ENCODE results near the gene C2orf42.
"Not testable (repeated sequence)": the region's sequence is repeated elsewhere in the genome, so short reads cannot be mapped to it uniquely, and the experiment has no call there.

C2orf42 gene

DNA sequence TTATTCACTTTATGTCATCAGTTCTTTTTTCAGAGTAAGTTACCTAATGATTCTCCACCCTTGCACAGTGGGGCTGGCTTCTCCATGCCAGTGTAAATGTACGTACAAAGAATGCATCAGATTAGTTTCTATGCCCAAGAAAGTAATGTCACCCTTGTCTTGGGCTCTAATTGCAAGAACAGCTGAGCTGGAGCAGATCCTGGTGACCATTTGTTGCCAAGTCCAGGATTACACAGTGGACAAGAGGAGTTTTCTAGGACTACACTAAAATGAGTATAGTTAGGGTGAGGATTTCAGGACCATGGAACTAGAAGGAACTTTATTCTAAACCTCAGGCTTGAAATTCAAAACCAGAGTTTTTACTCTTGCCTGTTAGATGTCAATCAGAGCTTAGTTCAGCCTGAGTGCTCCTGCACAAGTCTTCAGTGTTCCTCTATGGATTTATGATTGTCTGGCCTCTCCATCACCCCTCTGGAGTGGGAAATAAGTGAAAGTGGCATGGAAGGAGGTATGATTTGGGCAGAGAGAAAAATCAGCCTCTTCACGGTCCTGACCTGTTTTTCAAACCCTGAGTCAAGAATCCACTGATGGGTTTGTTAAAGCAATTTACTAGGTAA is 73.8 kb downstream of the C2orf42 start:
- H3K4me3 ChIP-seq (ENCODE audit: low read depth, low read length) = no peak overlapping the region
- CTCF ChIA-PET = interaction anchor here (1.5 kb wide), 1 partner anchor 13 kb away, joined by 4 read pairs; no protein-coding TSS in a partner anchor
- no peak for DNase-seq (ENCODE audit: low read depth, low spot score)
- POLR2A ChIA-PET = interaction anchor here (0.9 kb wide), 1 partner anchor 19 kb away, joined by 3 read pairs; no protein-coding TSS in a partner anchor
- TF ChIP-seq, protein P1, sequence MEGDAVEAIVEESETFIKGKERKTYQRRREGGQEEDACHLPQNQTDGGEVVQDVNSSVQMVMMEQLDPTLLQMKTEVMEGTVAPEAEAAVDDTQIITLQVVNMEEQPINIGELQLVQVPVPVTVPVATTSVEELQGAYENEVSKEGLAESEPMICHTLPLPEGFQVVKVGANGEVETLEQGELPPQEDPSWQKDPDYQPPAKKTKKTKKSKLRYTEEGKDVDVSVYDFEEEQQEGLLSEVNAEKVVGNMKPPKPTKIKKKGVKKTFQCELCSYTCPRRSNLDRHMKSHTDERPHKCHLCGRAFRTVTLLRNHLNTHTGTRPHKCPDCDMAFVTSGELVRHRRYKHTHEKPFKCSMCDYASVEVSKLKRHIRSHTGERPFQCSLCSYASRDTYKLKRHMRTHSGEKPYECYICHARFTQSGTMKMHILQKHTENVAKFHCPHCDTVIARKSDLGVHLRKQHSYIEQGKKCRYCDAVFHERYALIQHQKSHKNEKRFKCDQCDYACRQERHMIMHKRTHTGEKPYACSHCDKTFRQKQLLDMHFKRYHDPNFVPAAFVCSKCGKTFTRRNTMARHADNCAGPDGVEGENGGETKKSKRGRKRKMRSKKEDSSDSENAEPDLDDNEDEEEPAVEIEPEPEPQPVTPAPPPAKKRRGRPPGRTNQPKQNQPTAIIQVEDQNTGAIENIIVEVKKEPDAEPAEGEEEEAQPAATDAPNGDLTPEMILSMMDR (IDR thresholded peaks at IDR 0.05; ENCODE audit: insufficient read depth, low read length, missing control alignments) = no peak

DNA sequence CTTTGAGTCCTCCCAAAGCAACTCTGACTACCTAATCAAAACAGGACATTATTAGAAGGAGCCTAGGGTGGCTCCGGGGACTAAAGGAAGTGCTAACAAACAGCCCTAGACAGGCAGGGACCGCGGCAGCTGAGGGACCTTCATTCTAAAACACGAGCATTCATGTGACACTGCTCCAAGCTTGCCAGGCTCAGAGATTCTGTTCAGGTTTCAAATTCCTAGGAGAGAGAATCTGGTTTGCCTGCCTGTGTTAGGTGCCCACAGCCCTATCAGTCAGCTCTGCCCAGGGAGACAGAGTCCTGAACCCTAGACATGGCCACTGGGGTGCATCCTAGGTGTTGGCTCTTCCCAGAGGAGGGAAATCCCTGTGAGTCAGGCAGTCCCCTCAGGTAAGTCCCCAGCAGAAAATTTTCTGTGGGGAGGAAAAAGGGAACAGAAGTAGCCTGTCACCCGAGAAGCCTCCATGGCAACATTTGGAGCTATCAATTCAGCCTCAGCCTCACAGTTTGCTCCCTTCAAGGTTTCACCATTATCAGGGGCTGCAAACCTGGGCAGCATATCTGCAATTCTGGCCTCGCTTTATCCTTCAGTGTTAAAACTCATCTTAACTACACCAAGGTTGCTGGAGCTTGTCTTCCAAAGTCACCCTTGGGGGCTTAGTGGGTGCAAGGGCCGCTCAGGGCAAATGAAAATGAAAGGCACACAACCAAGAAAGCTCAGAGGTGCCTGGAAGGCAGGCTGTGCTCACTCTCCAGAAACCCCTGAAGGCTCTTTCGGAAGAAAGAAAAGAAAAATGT is 75.0 kb downstream of the C2orf42 start:
- ChIA-PET CTCF (interaction anchor here (1.0 to 2.0 kb wide), 3 partner anchors 10 to 27 kb away, joined by 3 to 12 read pairs (median 4); no protein-coding TSS in a partner anchor), POLR2A (interaction anchor here (0.9 to 2.1 kb wide), 2 partner anchors 9 to 20 kb away, joined by 3 to 8 read pairs; no protein-coding TSS in a partner anchor)
- DNase-seq (ENCODE audit: low read depth, low spot score) = no peak
- H3K4me3 ChIP-seq (ENCODE audit: low read depth, low read length) = no peak overlapping the region
- TF ChIP-seq, protein P1 (IDR thresholded peaks at IDR 0.05; ENCODE audit: insufficient read depth, low read length, missing control alignments) = no peak

DNA sequence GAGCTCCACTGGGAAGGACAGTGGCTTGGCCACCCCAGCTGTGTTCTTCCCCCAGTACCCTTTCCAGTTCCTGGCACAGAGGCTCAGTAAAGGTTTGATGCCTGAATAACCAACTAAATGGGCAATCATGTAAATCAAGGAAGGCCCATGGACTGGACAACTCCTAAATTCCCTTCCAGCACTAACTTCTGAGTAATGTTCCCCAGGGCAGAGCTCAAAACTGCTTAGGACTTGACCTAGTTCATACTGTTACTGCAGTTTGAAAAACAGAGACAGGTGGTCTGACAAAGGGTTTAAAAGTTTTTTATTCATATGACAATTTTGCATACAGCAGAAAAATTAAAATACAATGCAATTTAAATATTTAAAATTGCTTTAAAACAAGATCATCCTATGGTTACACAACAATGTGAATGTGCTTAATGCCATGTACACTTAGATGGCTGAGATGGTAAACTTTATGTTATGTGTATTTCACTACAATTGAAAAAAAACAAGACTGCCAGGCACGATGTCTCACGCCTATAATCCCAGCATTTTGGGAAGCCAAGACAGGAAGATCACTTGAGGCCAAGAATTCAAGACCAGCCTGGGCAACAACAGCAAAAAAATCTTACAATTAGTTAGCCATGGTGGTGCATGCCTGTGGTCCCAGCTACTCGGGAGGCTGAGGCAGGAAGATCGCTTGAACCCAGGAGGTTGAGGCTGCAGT is 77.3 kb downstream of the C2orf42 start:
- TF ChIP-seq, protein P1 (IDR thresholded peaks at IDR 0.05; ENCODE audit: insufficient read depth, low read length, missing control alignments) = no peak
- POLR2A ChIA-PET = interaction anchor here (1.4 kb wide), 1 partner anchor 11 kb away, joined by 5 read pairs; no protein-coding TSS in a partner anchor
- H3K4me3 ChIP-seq (ENCODE audit: low read depth, low read length) = no peak overlapping the region
- CTCF ChIA-PET = interaction anchor here (0.7 to 1.3 kb wide), 2 partner anchors 10 kb away, joined by 3 to 4 read pairs; no protein-coding TSS in a partner anchor
- no peak for DNase-seq (ENCODE audit: low read depth, low spot score)

DNA sequence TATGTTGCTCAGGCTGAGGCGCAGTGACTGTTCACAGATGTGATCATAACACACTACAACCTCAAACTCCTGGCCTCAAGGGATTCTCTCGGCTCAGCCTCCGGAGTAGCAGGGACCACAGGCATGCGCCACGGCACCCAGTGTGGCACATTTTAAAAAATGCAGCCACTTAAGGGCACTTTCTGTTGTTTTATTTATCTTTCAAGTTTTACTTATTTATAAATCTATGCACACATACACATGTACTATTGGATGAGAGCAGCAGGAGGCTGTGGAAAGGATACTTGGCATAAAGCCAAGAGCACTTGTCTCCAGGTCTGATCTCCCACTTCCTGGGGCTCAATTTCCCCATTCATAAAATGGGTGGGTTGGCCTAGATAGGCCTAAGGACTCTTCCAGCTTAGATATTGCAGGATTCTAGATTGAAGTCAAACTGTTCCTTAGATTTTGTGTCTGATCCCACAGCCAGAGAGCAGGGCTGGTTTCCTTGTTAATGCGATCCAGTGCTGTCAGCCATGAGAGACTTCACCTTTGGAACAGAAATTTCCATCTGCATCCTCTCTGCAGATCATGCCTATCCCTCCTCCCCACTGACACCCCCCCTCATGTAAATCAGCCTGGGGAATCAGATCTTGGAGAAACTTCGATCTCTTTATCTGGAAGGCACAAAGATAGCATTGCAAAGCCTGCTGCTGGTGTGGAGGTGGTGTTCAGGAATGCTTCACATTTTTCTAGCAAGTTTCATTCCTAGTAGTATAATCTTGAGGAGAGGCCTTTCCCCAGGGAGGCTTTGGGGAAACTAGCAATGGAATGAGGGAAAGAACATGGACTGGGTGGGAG is 78.8 kb downstream of the C2orf42 start:
- TF ChIP-seq, protein P1 (IDR thresholded peaks at IDR 0.05; ENCODE audit: insufficient read depth, low read length, missing control alignments) = no peak
- ChIA-PET POLR2A (interaction anchor here (1.4 kb wide), 1 partner anchor 13 kb away, joined by 5 read pairs; no protein-coding TSS in a partner anchor), CTCF (no interaction called here)
- DNase-seq (ENCODE audit: low read depth, low spot score) = no peak
- H3K4me3 ChIP-seq (ENCODE audit: low read depth, low read length) = peak overlapping the region; percentile 25

DNA sequence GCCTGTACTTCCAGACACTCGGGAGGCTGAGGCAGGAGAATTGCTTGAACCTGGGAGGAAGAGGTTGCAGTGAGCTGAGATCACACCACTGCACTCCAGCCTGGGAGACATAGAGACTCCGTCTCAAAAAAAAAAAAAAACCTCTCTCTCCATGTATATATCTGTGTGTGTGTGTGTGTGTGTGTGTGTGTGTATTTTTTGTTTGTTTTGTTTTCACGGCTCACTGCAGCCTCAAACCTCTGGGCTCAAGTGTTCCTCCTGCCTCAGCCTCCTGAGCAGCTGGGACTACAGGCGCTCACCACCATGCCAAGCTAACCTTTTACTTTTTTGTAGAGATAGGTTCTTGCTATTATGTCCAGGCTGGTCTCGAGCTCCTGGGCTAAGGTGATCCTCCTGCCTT is 80.4 kb downstream of the C2orf42 start:
- DNase-seq (ENCODE audit: low read depth, low spot score); H3K4me3 ChIP-seq (ENCODE audit: low read depth, low read length); CTCF ChIA-PET: not testable (repeated sequence)
- POLR2A ChIA-PET = interaction anchor here (0.6 to 0.9 kb wide), 3 partner anchors 14 to 1033 kb away, joined by 3 to 4 read pairs (median 3); no protein-coding TSS in a partner anchor

DNA sequence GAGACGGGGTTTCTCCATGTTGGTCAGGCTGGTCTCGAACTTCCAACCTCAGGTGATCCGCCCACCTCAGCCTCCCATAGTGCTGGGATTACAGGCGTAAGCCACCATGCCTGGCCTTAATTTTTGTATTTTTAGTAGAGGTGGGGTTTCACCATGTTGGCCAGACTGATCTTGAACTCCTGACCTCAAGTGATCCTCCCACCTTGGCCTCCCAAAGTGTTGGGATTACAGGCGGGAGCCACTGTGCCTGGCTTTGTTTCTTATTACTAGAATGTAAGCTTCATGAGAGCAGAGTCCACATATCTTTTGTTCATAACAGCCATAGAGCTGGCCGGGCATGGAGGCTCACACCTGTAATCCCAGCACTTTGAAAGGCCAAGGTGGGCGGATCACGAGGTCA is 84.7 kb downstream of the C2orf42 start:
- POLR2A ChIA-PET; DNase-seq (ENCODE audit: low read depth, low spot score); H3K4me3 ChIP-seq (ENCODE audit: low read depth, low read length): not testable (repeated sequence)
- CTCF ChIA-PET = interaction anchor here (0.9 kb wide), 1 partner anchor 17 kb away, joined by 3 read pairs; no protein-coding TSS in a partner anchor

Data from AG04449 (cell line).